HG03469 (cell line): Measurements from ENCODE around the gene TGFBR2.

Experiments
- ATAC-seq: cut with Tn5 transposase; IDR thresholded peaks from one replicate; pipeline ENCODE4 v1.9.1; 2021; ENCODE audit warnings: mild to moderate bottlenecking, moderate library complexity, moderate number of reproducible peaks; ENCODE audit not compliant: unreplicated experiment

TGFBR2 gene

DNA sequence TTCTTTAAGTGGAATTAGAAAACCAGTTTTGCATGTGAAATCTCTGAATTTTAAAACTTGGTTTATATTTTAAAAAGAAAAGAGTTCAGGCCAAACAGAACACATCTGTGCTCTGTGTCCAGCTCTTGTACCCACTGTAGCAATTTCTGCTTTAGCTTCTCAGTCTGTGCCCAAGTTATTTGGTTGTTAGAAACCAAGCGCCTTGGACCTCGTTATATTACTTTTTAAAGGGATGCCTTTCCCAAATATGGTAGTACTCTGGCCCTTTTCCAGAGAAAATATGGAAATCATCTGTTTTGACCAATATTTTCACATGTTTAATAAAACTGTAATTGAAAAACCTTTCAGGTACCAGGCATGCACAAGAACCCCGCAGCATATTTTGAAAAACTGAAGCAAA lies 27.3 kb downstream of the TGFBR2 start:
- no peak for ATAC-seq

DNA sequence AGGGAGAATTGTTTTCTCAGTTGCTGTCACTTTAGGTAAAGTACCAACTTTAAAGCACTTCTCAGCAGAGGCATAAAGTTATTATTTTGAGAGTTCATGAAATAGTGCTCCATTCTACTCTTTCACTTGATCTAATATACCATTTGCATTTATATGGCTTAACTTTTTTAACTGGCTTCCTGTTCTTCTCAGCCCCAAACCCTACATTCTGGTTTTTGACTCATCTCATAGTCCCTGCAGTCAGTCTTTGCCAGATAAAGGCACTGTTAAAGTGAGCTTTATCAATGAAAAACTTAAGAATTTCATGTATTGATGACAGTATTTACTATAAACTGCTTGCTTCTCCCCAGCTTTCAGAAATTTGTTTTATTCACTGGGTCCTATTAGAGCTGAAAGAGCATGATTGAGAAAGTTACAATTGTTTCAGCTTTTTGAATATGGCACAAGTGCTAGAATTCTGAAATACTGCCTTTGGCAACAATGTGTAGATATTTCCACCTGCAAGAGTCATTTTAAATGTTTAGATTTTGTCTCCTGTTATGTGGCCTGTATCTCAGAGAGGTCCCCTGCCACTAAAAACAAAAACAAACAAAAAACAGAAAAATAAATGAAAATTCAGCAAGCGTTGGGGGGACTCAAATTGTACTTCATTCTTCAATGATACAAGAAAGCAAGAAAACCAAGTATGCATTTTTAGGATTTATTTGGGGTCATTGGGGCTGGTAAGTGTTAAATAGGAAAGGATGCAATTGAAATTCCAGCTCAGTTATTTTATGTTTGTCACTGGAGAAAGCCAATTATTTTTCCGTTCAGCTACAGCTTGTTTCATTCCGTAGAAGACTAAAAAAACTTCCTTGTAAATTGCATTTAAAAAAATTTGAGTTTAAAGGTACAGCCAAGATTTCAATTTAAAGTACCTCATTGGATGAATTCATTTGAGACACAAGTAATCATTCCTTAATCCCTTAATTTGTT lies 28.6 kb downstream of the TGFBR2 start:
- ATAC-seq = no peak

DNA sequence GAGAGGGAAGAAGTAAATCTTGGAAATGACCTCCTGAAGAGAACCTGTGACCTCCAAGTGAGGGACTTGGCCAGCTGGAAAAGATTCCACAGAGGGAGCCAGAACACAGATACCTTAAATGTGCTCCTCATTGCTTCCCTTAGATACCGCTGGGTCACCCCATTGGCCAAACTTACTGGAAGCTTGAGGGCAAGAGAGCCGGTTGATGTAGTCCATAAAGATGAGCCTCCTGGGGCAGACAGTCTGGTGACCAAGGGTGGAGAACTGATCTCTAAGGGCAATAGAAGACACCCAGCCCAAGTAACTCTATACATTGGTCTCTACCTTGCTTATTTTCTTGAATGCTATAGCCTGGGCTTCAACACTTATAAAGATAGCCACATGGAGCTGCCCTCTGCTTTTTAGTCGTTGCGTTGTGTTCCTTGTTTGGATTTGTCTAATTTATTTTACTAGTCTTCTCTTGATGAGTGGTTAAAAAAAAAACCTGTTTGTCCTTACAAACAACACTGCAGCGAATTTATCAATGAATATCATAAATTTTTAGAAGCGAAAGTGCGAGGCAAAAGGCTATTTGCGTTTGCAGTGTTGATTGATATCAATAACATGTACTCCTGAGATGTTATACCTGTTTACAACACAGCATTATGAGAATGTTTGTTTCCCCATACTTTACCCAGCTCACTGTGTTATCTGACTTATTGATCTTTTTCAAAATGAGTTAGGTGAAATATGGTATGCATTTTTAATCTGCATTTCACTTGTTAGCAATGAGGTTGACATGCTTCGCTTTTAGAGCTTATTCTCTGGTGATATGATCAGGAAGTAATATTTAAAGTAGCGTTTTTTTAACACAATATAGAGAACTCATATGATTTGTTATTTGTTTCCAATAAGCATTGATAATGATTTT lies 31.2 kb downstream of the TGFBR2 start:
- ATAC-seq = no peak

- ATAC-seq = no peak
Measured at GRCh38 chr3:30638685-30639412, 32.4 kb downstream of the TGFBR2 start.

- peak; percentile 83 for ATAC-seq
Measured at GRCh38 chr3:30639937-30640336, 33.5 kb downstream of the TGFBR2 start.

DNA sequence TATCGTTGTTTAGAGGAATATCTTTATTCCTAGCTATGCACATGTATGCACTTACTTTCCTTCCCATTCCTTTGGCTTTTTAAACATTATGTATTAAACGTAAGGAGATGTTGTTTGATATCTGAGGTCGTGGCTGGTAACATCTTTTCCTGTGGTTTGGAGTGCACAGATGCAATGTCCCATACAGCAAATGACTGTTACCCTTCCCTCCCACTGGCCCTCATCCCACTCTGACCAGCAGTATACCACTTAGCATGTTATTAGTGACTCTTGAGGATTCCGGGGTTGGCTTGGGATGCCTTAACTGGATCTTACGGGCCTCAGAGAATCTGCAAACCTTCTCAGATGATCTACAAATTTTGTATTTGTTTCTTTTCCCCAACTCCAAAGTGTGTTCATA lies 34.5 kb downstream of the TGFBR2 start:
- ATAC-seq = no peak

- ATAC-seq = no peak
Measured at GRCh38 chr3:30641416-30642251, 35.2 kb downstream of the TGFBR2 start.

- no peak for ATAC-seq
Measured at GRCh38 chr3:30642849-30643361, 36.5 kb downstream of the TGFBR2 start.

DNA sequence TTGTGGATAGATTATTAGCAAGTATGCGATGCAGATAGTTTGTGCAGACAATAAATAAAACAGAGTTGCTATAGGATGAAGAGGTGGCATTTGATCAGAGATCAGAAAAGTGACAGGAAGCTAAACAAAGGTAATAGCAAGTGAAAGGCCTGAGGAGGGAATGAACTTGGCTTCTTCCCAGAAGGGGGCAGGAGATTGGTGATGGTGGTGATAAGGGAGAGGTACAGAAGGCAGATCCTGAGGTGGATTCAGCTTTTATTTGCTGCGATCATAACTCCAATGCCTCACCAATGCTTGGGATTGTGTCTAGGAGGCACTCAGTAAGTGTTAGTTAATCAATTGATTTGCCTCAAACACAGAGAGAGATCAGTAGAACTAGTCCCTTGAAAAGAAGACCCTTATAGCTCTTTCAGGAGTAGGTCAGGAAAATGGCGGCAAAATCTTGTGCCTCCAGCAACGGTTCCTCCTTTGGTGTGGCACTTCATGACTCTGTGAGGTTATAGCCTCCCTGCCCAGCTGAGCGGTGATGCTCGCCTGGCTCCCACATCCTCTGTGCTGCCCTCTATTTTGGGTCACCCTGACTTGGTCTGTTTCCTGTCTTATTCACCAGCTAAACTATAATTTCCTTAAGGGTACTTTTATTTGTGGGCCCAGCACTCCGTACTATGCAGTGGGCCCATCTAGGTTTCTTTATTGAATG lies 37.5 kb downstream of the TGFBR2 start:
- ATAC-seq = no peak

GRCh38 chr3:30644615-30645014 lies 38.2 kb downstream of the TGFBR2 start:
- peak; percentile 52 for ATAC-seq

- ATAC-seq = no peak
Measured at GRCh38 chr3:30645077-30645476, 38.7 kb downstream of the TGFBR2 start.

GRCh38 chr3:30646181-30646876 lies 39.9 kb downstream of the TGFBR2 start:
- ATAC-seq = no peak

- no peak for ATAC-seq
Measured at GRCh38 chr3:30646961-30647752, 40.8 kb downstream of the TGFBR2 start.

GRCh38 chr3:30648670-30649357 lies 42.4 kb downstream of the TGFBR2 start:
- ATAC-seq = no peak

DNA sequence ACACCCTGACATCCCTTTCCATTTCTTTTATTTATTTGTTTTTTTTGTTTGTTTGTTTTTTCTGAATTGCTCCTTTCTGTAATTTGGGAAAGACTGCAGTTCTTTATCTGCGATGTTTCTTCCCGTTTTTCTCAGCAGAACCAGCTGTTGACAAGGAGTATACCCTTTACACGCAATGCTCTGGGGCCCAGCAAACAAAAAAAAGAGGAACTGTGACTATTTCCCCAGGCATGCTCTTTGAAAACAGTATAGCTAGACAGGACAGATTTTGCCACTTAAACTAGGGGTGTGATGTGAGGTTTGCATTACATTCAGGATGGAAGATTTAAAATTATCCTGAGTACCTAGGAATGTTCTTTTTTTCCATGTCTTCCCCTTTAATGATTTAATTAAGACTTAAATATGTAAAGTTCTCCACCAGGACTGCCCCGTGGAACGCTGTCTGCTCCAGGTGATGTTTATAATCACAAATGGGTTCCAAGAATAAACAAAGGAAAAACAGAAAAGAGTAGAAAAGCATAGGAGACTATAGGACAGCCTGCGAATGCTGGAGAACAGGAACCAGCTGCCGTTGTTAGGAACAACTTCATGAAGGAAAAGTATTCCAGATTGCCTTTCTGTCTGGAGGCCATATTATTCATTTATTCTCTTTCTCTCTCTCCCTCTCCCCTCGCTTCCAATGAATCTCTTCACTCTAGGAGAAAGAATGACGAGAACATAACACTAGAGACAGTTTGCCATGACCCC lies 43.3 kb downstream of the TGFBR2 start:
- ATAC-seq = no peak

DNA sequence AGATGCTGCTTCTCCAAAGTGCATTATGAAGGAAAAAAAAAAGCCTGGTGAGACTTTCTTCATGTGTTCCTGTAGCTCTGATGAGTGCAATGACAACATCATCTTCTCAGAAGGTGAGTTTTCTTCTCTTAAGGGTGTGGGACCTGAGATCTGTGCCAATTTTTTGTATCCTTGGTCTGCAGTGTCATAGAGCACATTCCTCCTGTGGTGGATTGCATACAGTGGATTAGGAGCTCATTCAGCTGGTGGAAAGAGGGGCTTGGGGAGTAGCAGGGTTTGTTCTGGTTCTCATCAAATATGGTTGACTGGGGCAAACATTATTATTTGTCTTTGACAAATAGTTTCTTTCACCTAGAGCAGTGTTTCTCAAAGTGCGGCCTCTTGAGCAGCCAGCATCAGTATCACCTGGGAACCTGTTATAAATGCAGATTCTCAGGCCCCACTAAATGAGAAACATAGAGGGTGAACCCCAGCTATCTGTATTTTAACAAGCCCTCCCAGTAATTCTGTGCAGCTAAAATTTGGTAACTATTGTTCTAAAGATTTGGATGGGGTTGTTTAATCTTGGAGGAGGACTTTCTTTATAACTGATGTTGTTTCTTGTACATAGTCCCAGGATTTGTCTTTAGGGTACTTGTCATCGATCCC lies 44.1 kb downstream of the TGFBR2 start:
- no peak for ATAC-seq
